GM23338 (cell line): ENCODE results near the gene CDK3. TPM values are rescaled to one million over a fixed set of nuclear protein-coding genes. Genes with fewer than 3 reads are reported as not detected.

Experiments
- ATAC-seq: fragments of 200-7000 bp; cut with Tn5 transposase; 3 replicates; pipeline ENCODE4 v1.9.1; 2020
- DNase-seq: peaks from one replicate; pipeline ENCODE4 v3.0.0-alpha.2; 2015; ENCODE audit warnings: low spot score
- H2AFZ ChIP-seq: fragments of 200-600 bp; sonication (generic); 2 replicates; pipeline ENCODE4 v1.8.0; 2016; ENCODE audit warnings: antibody characterized with exemption, mild to moderate bottlenecking, moderate library complexity
- H3F3A ChIP-seq: fragments of 200-600 bp; sonication (generic); replicated peaks from 2 replicates; pipeline ENCODE4 v1.8.0; 2017; ENCODE audit warnings: antibody characterized with exemption, mixed run types, low read depth
- H3K27ac ChIP-seq: fragments of 200-600 bp; sonication (generic); 2 replicates; pipeline ENCODE4 v1.6.1; 2016; ENCODE audit warnings: low read depth
- H3K27me3 ChIP-seq: fragments of 200-600 bp; sonication (generic); 2 replicates; pipeline ENCODE4 v1.8.0; 2016; ENCODE audit warnings: mild to moderate bottlenecking, mixed run types, moderate library complexity; ENCODE audit not compliant: insufficient read depth
- H3K36me3 ChIP-seq: fragments of 200-600 bp; sonication (generic); 2 replicates; pipeline ENCODE4 v1.8.0; 2016; ENCODE audit warnings: mild to moderate bottlenecking; ENCODE audit not compliant: insufficient read depth
- H3K4me1 ChIP-seq: fragments of 200-600 bp; sonication (generic); 2 replicates; pipeline ENCODE4 v1.8.0; 2016; ENCODE audit warnings: mild to moderate bottlenecking, moderate library complexity; ENCODE audit not compliant: insufficient read depth
- H3K4me2 ChIP-seq: fragments of 200-600 bp; sonication (generic); 2 replicates; pipeline ENCODE4 v1.7.1; 2017; ENCODE audit warnings: mixed run types
- H3K4me3 ChIP-seq: fragments of 200-600 bp; sonication (generic); 2 replicates; pipeline ENCODE4 v1.6.1; 2016; ENCODE audit warnings: mixed run types
- H3K79me2 ChIP-seq: fragments of 200-600 bp; sonication (generic); replicated peaks from 2 replicates; pipeline ENCODE4 v1.8.0; 2017; ENCODE audit warnings: mild to moderate bottlenecking; ENCODE audit not compliant: insufficient read depth
- H3K9me2 ChIP-seq: fragments of 200-600 bp; sonication (generic); 2 replicates; pipeline ENCODE4 v1.8.0; 2017; ENCODE audit not compliant: insufficient read depth
- H4K20me1 ChIP-seq: fragments of 200-600 bp; sonication (generic); replicated peaks from 2 replicates; pipeline ENCODE4 v1.8.0; 2017; ENCODE audit warnings: mild to moderate bottlenecking; ENCODE audit not compliant: insufficient read depth
- H3K27ac Mint-ChIP-seq: 2 replicates; pipeline ENCODE4 v1.8.0; 2020; ENCODE audit warnings: inconsistent platforms, mild to moderate bottlenecking, moderate library complexity, mixed read lengths
- H3K27me3 Mint-ChIP-seq: 3 replicates; pipeline ENCODE4 v1.8.0; 2022; ENCODE audit warnings: low read depth, mild to moderate bottlenecking, moderate library complexity, mixed read lengths, inconsistent platforms; ENCODE audit not compliant: insufficient read depth, poor library complexity
- H3K36me3 Mint-ChIP-seq: 3 replicates; pipeline ENCODE4 v1.8.0; 2021; ENCODE audit warnings: low read depth, mild to moderate bottlenecking, inconsistent platforms, moderate library complexity, mixed read lengths
- H3K4me1 Mint-ChIP-seq: 3 replicates; pipeline ENCODE4 v1.8.0; 2020; ENCODE audit warnings: mild to moderate bottlenecking, inconsistent platforms, mixed read lengths
- H3K4me3 Mint-ChIP-seq: 3 replicates; pipeline ENCODE4 v1.8.0; 2021; ENCODE audit warnings: moderate library complexity, mild to moderate bottlenecking, inconsistent platforms, mixed read lengths
- H3K9me3 Mint-ChIP-seq: 3 replicates; pipeline ENCODE4 v1.8.0; 2020; ENCODE audit warnings: moderate library complexity, mild to moderate bottlenecking, inconsistent platforms, mixed read lengths
- CREB1 ChIP-seq: fragments of 250-450 bp; sonication (Bioruptor Pico); IDR thresholded peaks from 2 replicates; pipeline ENCODE4 v1.5.0; 2020; ENCODE audit warnings: low read depth, mild to moderate bottlenecking, moderate library complexity
- CTCF ChIP-seq, 2 experiments: fragments of 200-600 bp in 1 of 2; sonication (generic) in 1 of 2; conservative IDR thresholded peaks; 2 replicates each; pipeline versions ENCODE4 v1.5.1 to v1.6.1; 2016 to 2017; ENCODE audit warnings: antibody characterized with exemption in 2 of 2, low read depth in 2 of 2, mild to moderate bottlenecking in 2 of 2, moderate library complexity in 1 of 2
- ETS1 ChIP-seq: IDR thresholded peaks from 2 replicates; pipeline ENCODE4 v1.6.1; 2016; ENCODE audit warnings: antibody characterized with exemption
- EZH2 ChIP-seq: fragments of 200-600 bp; sonication (generic); IDR thresholded peaks from one replicate; pipeline ENCODE4 v1.8.0; 2017; ENCODE audit warnings: antibody characterized with exemption, mild to moderate bottlenecking, low read depth; ENCODE audit not compliant: unreplicated experiment
- EZH2phosphoT487 ChIP-seq: fragments of 200-600 bp; sonication (generic); IDR thresholded peaks from one replicate; pipeline ENCODE4 v1.8.1; 2018; ENCODE audit warnings: antibody characterized with exemption; ENCODE audit not compliant: unreplicated experiment
- JUNB ChIP-seq: IDR thresholded peaks from one replicate; pipeline ENCODE4 v1.6.1; 2016; ENCODE audit warnings: antibody characterized with exemption; ENCODE audit not compliant: unreplicated experiment
- NANOG ChIP-seq: IDR thresholded peaks from 2 replicates; pipeline ENCODE4 v1.6.1; 2016; ENCODE audit warnings: antibody characterized with exemption, borderline replicate concordance
- POLR2AphosphoS5 ChIP-seq: IDR thresholded peaks from 2 replicates; pipeline ENCODE4 v1.6.1; 2016; ENCODE audit warnings: antibody characterized with exemption, low read depth
- REST ChIP-seq: IDR thresholded peaks from one replicate; pipeline ENCODE4 v1.6.1; 2018; ENCODE audit warnings: antibody characterized with exemption; ENCODE audit not compliant: unreplicated experiment
- STAT1 ChIP-seq: IDR thresholded peaks from one replicate; pipeline ENCODE4 v1.6.1; 2016; ENCODE audit warnings: antibody characterized with exemption; ENCODE audit not compliant: unreplicated experiment
- ZNF114 ChIP-seq: fragments of 250-450 bp; sonication (Bioruptor Pico); IDR thresholded peaks from 2 replicates; pipeline ENCODE4 v1.5.0; 2020; ENCODE audit warnings: mild to moderate bottlenecking, moderate library complexity
- ZNF331 ChIP-seq: fragments of 250-450 bp; sonication (Bioruptor Pico); IDR thresholded peaks from 2 replicates; pipeline ENCODE4 v1.5.0; 2020; ENCODE audit warnings: low read depth, mild to moderate bottlenecking, moderate library complexity
- ZNF462 ChIP-seq: fragments of 250-450 bp; sonication (Bioruptor Pico); IDR thresholded peaks from 2 replicates; pipeline ENCODE4 v1.5.0; 2020; ENCODE audit warnings: mild to moderate bottlenecking, moderate library complexity
- polyA plus RNA-seq: library from polyadenylated mRNA; unstranded; fragments of >200 nt; fragmentation: Nextera tagmentation; extraction: Ambion mirVana; gene quantifications from 2 replicates; pipeline ENCODE4 v1.2.1, GENCODE V29; 2016
- total RNA-seq: library from RNA; depleted of rRNA; stranded (reverse); fragments of >200 nt; shearing (Covaris generic); gene quantifications from 2 replicates; pipeline ENCODE4 v1.2.3, GENCODE V29; 2014

CDK3 gene
- total and polyA plus RNA-seq, 2 experiments from 2014 or later = 7.9 to 10.2 TPM

GRCh38 chr17:76040376-76040775, 39.7 kb downstream of the CDK3 start:
- H3K79me2 ChIP-seq = no peaks in the 10 kb centered on the region
- no peaks in the 10 kb centered on the region for H3K9me2 ChIP-seq
- no peak overlapping the region for H3K4me3 ChIP-seq
- peaks cover 3% of the 10 kb centered on the region for H3K27me3 Mint-ChIP-seq
- peaks cover 26% of the 10 kb centered on the region for H3K4me1 Mint-ChIP-seq
- H3K27ac Mint-ChIP-seq = peak overlapping the region; percentile 74; the same call in 1 of the 2 replicates
- peaks cover 10% of the 10 kb centered on the region for H3K4me1 ChIP-seq
- H3K4me3 Mint-ChIP-seq = no peak overlapping the region
- TF ChIP-seq CREB1 (CRISPR knock-in tag) (no peak), STAT1 (no peak), ZNF462 (CRISPR knock-in tag) (no peak), POLR2AphosphoS5 (no peak), EZH2phosphoT487 (no peak), ZNF331 (CRISPR knock-in tag) (no peak), REST (no peak), ZNF114 (CRISPR knock-in tag) (no peak), NANOG (no peak), JUNB (no peak), EZH2 (no peak), ETS1 (no peak), CTCF (conservative IDR thresholded peaks at IDR 0.05; ENCODE audit: low read depth in 2 of 2) (no peak)
- no peak overlapping the region for H2AFZ ChIP-seq
- no peaks in the 10 kb centered on the region for H3K9me3 Mint-ChIP-seq
- DNase-seq = no peak
- H3K36me3 Mint-ChIP-seq = peaks cover 65% of the 10 kb centered on the region
- H3K36me3 ChIP-seq = peaks cover 39% of the 10 kb centered on the region
- H3K4me2 ChIP-seq = no peak overlapping the region
- H3K27me3 ChIP-seq = no peaks in the 10 kb centered on the region
- peak; percentile 21; the same call in 2 of the 3 replicates for ATAC-seq
- H3K27ac ChIP-seq = no peak overlapping the region; the same call in 1 of the 2 replicates
- peaks cover 22% of the 10 kb centered on the region for H3F3A ChIP-seq
- H4K20me1 ChIP-seq = no peaks in the 10 kb centered on the region; the same call in none of the 2 replicates
